ENCODE measurements around the gene OR51A4. TPM values are rescaled to one million over a fixed set of nuclear protein-coding genes. Genes with fewer than 3 reads are reported as not detected.
"Not testable (repeated sequence)": the region's sequence is repeated elsewhere in the genome, so short reads cannot be mapped to it uniquely, and the experiment has no call there.

The OR51A4 gene
- total RNA-seq, 1 donor from 2014 or later = not detected

GRCh38 chr11:4979036-4979435 lies 31.6 kb upstream of the OR51A4 start:
- Mint-ChIP-seq H3K4me1 (ENCODE audit: unreplicated experiment) (no peaks in the 10 kb centered on the region), H3K36me3 (ENCODE audit: low read depth, unreplicated experiment) (no peaks in the 10 kb centered on the region), H3K9me3 (ENCODE audit: unreplicated experiment) (no peaks in the 10 kb centered on the region), H3K4me3 (ENCODE audit: unreplicated experiment) (no peak overlapping the region), H3K27ac (ENCODE audit: unreplicated experiment) (no peak overlapping the region), H3K27me3 (ENCODE audit: unreplicated experiment) (no peaks in the 10 kb centered on the region)
- no peak for TF ChIP-seq CTCF (IDR thresholded peaks at IDR 0.05; ENCODE audit: unreplicated experiment)
- no peak for DNase-seq (ENCODE audit: low spot score)

GRCh38 chr11:4975436-4975835 lies 28.0 kb upstream of the OR51A4 start:
- no peak overlapping the region for H3K4me3 Mint-ChIP-seq (ENCODE audit: unreplicated experiment)
- H3K27me3 Mint-ChIP-seq (ENCODE audit: unreplicated experiment) = no peaks in the 10 kb centered on the region
- DNase-seq (ENCODE audit: low spot score) = no peak
- H3K27ac Mint-ChIP-seq (ENCODE audit: unreplicated experiment) = no peak overlapping the region
- H3K9me3 Mint-ChIP-seq (ENCODE audit: unreplicated experiment) = no peaks in the 10 kb centered on the region
- no peak for TF ChIP-seq CTCF (IDR thresholded peaks at IDR 0.05; ENCODE audit: unreplicated experiment)
- H3K36me3 Mint-ChIP-seq (ENCODE audit: low read depth, unreplicated experiment) = no peaks in the 10 kb centered on the region
- no peaks in the 10 kb centered on the region for H3K4me1 Mint-ChIP-seq (ENCODE audit: unreplicated experiment)

GRCh38 chr11:4962816-4963215 lies 15.4 kb upstream of the OR51A4 start:
- no peaks in the 10 kb centered on the region for H3K36me3 Mint-ChIP-seq (ENCODE audit: low read depth, unreplicated experiment)
- no peak overlapping the region for H3K27ac Mint-ChIP-seq (ENCODE audit: unreplicated experiment)
- H3K4me3 Mint-ChIP-seq (ENCODE audit: unreplicated experiment) = no peak overlapping the region
- no peaks in the 10 kb centered on the region for H3K27me3 Mint-ChIP-seq (ENCODE audit: unreplicated experiment)
- no peak for DNase-seq (ENCODE audit: low spot score)
- no peak for TF ChIP-seq CTCF (IDR thresholded peaks at IDR 0.05; ENCODE audit: unreplicated experiment)
- no peaks in the 10 kb centered on the region for H3K9me3 Mint-ChIP-seq (ENCODE audit: unreplicated experiment)
- H3K4me1 Mint-ChIP-seq (ENCODE audit: unreplicated experiment) = no peaks in the 10 kb centered on the region

GRCh38 chr11:4960877-4961276 lies 13.5 kb upstream of the OR51A4 start:
- H3K27me3 Mint-ChIP-seq (ENCODE audit: unreplicated experiment) = no peaks in the 10 kb centered on the region
- no peak overlapping the region for H3K4me3 Mint-ChIP-seq (ENCODE audit: unreplicated experiment)
- H3K36me3 Mint-ChIP-seq (ENCODE audit: low read depth, unreplicated experiment) = no peaks in the 10 kb centered on the region
- H3K4me1 Mint-ChIP-seq (ENCODE audit: unreplicated experiment) = no peaks in the 10 kb centered on the region
- no peaks in the 10 kb centered on the region for H3K9me3 Mint-ChIP-seq (ENCODE audit: unreplicated experiment)
- DNase-seq (ENCODE audit: low spot score) = no peak
- no peak overlapping the region for H3K27ac Mint-ChIP-seq (ENCODE audit: unreplicated experiment)
- no peak for TF ChIP-seq CTCF (IDR thresholded peaks at IDR 0.05; ENCODE audit: unreplicated experiment)

GRCh38 chr11:4957396-4957795 lies 10.0 kb upstream of the OR51A4 start:
- Mint-ChIP-seq H3K4me3 (ENCODE audit: unreplicated experiment) (no peak overlapping the region), H3K4me1 (ENCODE audit: unreplicated experiment) (no peaks in the 10 kb centered on the region), H3K27me3 (ENCODE audit: unreplicated experiment) (no peaks in the 10 kb centered on the region), H3K36me3 (ENCODE audit: low read depth, unreplicated experiment) (no peaks in the 10 kb centered on the region), H3K27ac (ENCODE audit: unreplicated experiment) (no peak overlapping the region), H3K9me3 (ENCODE audit: unreplicated experiment) (no peaks in the 10 kb centered on the region)
- no peak for TF ChIP-seq CTCF (IDR thresholded peaks at IDR 0.05; ENCODE audit: unreplicated experiment)
- DNase-seq (ENCODE audit: low spot score) = no peak

- H3K4me1 Mint-ChIP-seq (ENCODE audit: unreplicated experiment); H3K9me3 Mint-ChIP-seq (ENCODE audit: unreplicated experiment); DNase-seq (ENCODE audit: low spot score); H3K4me3 Mint-ChIP-seq (ENCODE audit: unreplicated experiment); H3K27me3 Mint-ChIP-seq (ENCODE audit: unreplicated experiment); H3K27ac Mint-ChIP-seq (ENCODE audit: unreplicated experiment); H3K36me3 Mint-ChIP-seq (ENCODE audit: low read depth, unreplicated experiment): not testable (repeated sequence)
These were observed 8.2 kb upstream of the OR51A4 start, which contains the start of gene OR51A2 for GRCh38 chr11:4955613-4956012. OR51A2 (minus strand) TSS chr11:4955713; CDS start chr11:4955713, 0 bp downstream.

All from endothelial cell (in vitro differentiated cells).